Stimulated activated effector memory CD8-positive, alpha-beta T cell treated with anti-CD3 and anti-CD28 coated beads, Interleukin-12 subunit alpha, Interleukin-12 subunit beta, amount 100 ng/mL, for 72 hours (primary cell): ENCODE data around the gene GJB4.
"Not testable (repeated sequence)": the region's sequence is repeated elsewhere in the genome, so short reads cannot be mapped to it uniquely, and the experiment has no call there.

Experiments
- ATAC-seq: fragments of 150-1000 bp; cut with Tn5 transposase; 2 replicates; pipeline ENCODE4 v1.10.0; 2021
- DNase-seq, 2 donors: peaks; one replicate each; pipeline ENCODE4 v3.0.0; 2021 to 2022; ENCODE audit warnings: low spot score in 2 of 2
- H3K27ac Mint-ChIP-seq: one replicate; pipeline ENCODE4 v1.8.0; 2022; ENCODE audit warnings: mild to moderate bottlenecking, mixed read lengths
- H3K36me3 Mint-ChIP-seq: one replicate; pipeline ENCODE4 v1.8.0; 2022; ENCODE audit warnings: mild to moderate bottlenecking, mixed read lengths
- H3K4me1 Mint-ChIP-seq: one replicate; pipeline ENCODE4 v1.8.0; 2022; ENCODE audit warnings: mixed read lengths
- H3K4me3 Mint-ChIP-seq: one replicate; pipeline ENCODE4 v1.8.0; 2022; ENCODE audit warnings: mild to moderate bottlenecking, mixed read lengths
- H3K9me3 Mint-ChIP-seq: one replicate; pipeline ENCODE4 v1.8.0; 2022; ENCODE audit warnings: mixed read lengths

GJB4 gene

DNA sequence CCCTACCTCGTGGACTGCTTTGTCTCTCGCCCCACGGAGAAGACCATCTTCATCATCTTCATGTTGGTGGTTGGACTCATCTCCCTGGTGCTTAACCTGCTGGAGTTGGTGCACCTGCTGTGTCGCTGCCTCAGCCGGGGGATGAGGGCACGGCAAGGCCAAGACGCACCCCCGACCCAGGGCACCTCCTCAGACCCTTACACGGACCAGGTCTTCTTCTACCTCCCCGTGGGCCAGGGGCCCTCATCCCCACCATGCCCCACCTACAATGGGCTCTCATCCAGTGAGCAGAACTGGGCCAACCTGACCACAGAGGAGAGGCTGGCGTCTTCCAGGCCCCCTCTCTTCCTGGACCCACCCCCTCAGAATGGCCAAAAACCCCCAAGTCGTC is 35.2 kb downstream of the GJB4 start:
- no peak for DNase-seq
- no peak for ATAC-seq
- peaks cover 13% of the 10 kb centered on the region for H3K4me1 Mint-ChIP-seq
- H3K4me3 Mint-ChIP-seq: no peak overlapping the region
- no peaks in the 10 kb centered on the region for H3K9me3 Mint-ChIP-seq
- H3K36me3 Mint-ChIP-seq: no peaks in the 10 kb centered on the region
- H3K27ac Mint-ChIP-seq: no peak overlapping the region

DNA sequence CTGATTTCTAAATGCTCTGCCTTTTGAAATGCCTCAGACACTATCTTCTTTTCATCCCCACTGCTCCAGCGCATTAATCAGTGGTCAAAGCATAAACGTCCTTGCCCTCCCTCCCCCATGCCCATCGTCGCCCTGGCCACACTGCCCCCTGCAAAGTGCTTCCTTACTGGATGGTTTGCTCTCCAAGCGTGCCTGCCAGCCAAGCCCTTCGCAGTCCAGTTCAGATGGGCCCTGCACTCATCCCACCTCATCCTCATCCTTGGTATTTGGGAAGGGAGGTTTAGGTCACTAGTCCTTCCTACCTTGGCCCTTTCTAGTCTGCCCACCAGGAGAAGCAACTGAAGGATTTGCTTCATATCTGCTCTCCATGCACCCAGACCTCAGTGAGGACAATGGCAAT is 36.4 kb downstream of the GJB4 start:
- DNase-seq (peak in 1 of 2 donors; percentile 44), ATAC-seq (no peak)
- H3K9me3 Mint-ChIP-seq: no peaks in the 10 kb centered on the region
- peaks cover 14% of the 10 kb centered on the region for H3K4me1 Mint-ChIP-seq
- H3K36me3 Mint-ChIP-seq: no peaks in the 10 kb centered on the region
- no peak overlapping the region for H3K4me3 Mint-ChIP-seq
- no peak overlapping the region for H3K27ac Mint-ChIP-seq

DNA sequence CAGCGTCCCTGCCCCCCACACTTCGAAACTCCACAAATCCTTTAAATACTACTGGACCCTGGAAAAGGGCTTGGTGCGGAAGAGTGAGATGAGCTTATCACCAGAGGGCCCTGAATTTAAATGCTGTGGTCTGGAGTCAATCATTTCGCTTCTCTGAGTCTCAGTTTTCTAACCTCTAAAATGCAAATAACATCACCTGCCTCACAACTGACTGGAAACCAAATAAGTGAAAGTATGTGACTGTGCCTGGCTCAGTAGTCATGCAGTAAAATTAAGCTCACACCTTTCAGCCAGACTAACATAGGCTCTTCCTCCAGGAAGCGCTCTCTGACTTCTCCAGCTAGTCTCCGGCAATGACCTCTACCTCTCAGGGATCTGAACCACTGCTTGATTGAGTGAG is 37.5 kb downstream of the GJB4 start:
- peak in 1 of 2 donors; percentile 40 for DNase-seq
- peak; percentile 57 for ATAC-seq
- no peaks in the 10 kb centered on the region for H3K36me3 Mint-ChIP-seq
- no peak overlapping the region for H3K4me3 Mint-ChIP-seq
- no peaks in the 10 kb centered on the region for H3K9me3 Mint-ChIP-seq
- peaks cover 14% of the 10 kb centered on the region for H3K4me1 Mint-ChIP-seq
- no peak overlapping the region for H3K27ac Mint-ChIP-seq

DNA sequence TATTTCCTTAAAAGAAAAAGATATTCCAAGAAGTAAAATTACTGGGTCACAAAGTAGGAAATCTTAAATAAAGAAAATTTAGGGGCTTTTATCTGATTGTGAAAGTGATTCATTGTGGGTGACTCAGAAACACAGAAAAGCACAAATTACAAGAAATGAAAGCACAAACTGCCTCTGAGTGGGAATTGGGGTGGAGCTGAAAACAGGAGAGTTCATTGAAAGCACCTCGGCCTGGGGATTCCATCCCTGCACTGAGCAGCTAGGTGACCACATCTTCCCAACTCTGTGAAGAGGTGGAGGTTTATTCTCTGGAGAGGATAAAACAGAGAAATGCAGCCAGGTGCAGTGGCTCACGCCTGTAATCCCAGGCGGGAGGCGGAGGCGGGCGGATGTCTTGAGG is 40.7 kb downstream of the GJB4 start:
- DNase-seq (peak in 1 of 2 donors; percentile 45), ATAC-seq (peak; percentile 77)
- Mint-ChIP-seq H3K4me3 (no peak overlapping the region), H3K27ac (no peak overlapping the region), H3K36me3 (no peaks in the 10 kb centered on the region), H3K9me3 (peaks cover 3% of the 10 kb centered on the region), H3K4me1 (peaks cover 14% of the 10 kb centered on the region)

DNA sequence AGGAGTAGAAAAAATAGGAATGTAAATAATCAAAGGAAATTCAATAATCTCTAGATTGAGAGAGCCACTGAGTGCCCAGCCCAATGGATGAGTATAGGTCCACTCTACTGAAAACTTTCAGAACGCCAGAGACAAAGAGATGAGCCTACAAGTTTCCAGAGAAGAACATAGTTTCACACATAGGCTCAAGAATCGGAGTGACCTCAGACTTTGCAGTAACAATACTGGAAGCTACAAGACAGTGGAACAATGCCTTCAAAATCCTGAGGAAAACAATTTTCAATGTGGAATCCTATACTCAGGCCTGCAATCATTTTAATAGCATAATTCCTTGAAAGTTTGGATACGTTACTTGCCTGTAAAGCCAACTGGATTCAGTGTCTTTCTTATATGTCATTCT is 44.2 kb downstream of the GJB4 start:
- H3K4me3 Mint-ChIP-seq: no peak overlapping the region
- no peak overlapping the region for H3K27ac Mint-ChIP-seq
- H3K9me3 Mint-ChIP-seq: peaks cover 3% of the 10 kb centered on the region
- DNase-seq: no peak
- H3K4me1 Mint-ChIP-seq: peaks cover 8% of the 10 kb centered on the region
- no peaks in the 10 kb centered on the region for H3K36me3 Mint-ChIP-seq
- no peak for ATAC-seq

DNA sequence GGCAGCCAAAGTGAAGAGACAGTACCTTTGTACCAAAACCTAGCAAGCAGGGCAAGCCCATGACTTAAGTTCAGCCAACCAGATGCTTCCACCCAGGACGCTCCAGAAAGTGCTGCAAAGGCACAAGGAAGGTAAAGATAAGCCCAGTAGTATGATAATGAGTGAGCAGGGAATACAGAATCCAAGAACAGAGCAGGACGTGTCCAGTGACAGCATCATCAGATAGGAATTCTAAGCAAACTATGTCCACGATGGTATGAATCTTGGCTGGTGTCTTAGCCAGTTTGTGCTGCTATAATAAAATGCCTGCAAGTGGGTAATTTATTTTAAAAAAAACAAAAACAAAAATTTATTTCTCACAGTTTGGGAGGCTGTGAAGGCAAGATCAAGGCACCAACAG is 46.9 kb downstream of the GJB4 start:
- ATAC-seq: no peak
- H3K36me3 Mint-ChIP-seq: no peaks in the 10 kb centered on the region
- DNase-seq: peak in 1 of 2 donors; percentile 23
- H3K4me3 Mint-ChIP-seq: no peak overlapping the region
- peaks cover 3% of the 10 kb centered on the region for H3K9me3 Mint-ChIP-seq
- H3K27ac Mint-ChIP-seq: no peak overlapping the region
- H3K4me1 Mint-ChIP-seq: no peaks in the 10 kb centered on the region

DNA sequence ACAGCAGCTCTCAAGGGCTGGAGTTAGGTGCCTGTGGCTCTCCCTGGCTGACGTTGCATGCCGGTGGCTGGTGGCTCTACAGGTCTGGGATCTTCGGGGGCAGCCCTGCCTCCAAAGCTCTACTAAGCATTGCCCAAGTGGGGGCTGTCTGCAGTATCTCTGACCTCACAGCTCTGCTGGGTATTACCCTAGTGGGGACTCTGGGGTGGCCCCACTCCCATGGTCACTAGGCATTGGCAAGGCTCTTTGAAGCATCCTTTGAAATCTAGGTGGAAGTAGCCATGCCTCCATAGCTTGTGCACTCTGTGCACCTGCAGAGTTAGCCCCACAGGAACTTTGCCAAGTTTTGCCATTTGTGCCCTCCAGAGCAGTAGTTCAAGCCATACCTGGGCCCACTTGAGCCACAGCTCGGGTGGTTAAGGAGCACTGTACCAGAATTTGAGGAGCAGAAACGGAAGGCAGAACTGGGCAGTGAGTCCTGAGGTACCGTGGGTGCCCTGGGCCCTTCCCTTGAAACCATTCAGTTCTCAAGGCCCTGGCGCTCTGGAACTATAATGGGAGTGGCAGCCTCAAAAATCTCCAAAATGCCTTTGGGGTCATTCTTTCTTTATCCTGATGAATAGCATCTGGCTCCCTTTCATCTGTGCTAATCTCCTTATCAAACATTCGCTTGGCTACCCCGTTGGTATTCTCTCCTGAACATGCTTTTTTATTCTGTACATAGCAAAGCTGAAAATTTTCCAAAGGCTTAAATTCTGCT is 48.7 kb downstream of the GJB4 start:
- H3K4me3 Mint-ChIP-seq: no peak overlapping the region
- no peak for ATAC-seq

GRCh38 chr1:34810781-34811180 is 51.2 kb downstream of the GJB4 start:
- not testable (repeated sequence) for H3K4me1 Mint-ChIP-seq, H3K9me3 Mint-ChIP-seq, H3K27ac Mint-ChIP-seq, H3K4me3 Mint-ChIP-seq, H3K36me3 Mint-ChIP-seq, ATAC-seq
- DNase-seq: peak in 1 of 2 donors; percentile 6

More for the DNA sequence above, 48.7 kb downstream of the GJB4 start:
- no peaks in the 10 kb centered on the region for H3K4me1 Mint-ChIP-seq
- DNase-seq: peak in 1 of 2 donors; percentile 37
- H3K36me3 Mint-ChIP-seq: no peaks in the 10 kb centered on the region
- H3K27ac Mint-ChIP-seq: no peak overlapping the region
- peaks cover 3% of the 10 kb centered on the region for H3K9me3 Mint-ChIP-seq
